ENCODE results near the gene ETHE1. TPM values are rescaled to one million over a fixed set of nuclear protein-coding genes. Genes with fewer than 3 reads are reported as not detected.
"Not testable (repeated sequence)": the region's sequence is repeated elsewhere in the genome, so short reads cannot be mapped to it uniquely, and the experiment has no call there.

The ETHE1 gene
- total RNA-seq, 1 donor from 2014 or later = 59.7 TPM

DNA sequence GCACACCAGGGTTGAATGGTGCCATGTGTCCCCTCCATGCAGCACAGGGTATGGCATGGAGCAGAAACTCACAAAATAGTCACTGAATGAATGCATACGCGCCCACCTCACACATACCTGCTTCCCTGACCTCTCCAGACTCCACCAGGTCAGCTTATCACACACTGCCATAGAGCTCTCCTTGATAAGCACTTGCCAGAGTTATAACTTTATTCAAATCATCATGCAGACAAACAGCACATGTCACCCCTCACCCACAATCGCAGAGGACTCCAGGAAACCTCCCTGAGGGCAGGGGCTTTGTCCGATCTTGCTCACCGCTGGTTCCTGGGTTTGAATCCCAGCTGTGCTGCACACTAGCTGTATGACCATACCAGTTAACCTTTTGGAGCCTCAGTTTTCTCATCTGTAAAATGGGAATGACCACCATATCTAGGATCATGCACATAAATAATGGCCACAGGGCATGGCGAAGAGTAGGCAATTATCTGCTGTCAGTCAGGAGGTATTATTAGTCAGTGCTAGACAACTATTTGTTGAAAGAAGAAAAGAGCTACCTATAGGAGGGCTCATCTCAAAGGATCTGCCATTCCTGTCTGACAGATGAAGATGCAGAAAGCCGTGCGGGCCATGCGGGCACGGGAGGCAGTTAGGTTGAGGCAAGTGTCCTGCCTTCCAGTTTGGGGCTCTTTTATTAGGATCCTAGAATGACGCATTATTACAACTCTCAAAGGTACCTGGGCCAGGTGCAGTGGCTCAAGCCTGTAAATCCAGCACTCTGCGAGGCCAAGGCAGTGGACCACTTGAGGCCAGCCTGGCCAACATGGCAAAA is 34.4 kb upstream of the ETHE1 start:
- peaks cover 29% of the 10 kb centered on the region for H3K4me1 Mint-ChIP-seq
- H3K9me3 Mint-ChIP-seq = no peaks in the 10 kb centered on the region
- H3K27ac Mint-ChIP-seq = peak overlapping the region; percentile 35
- H3K36me3 Mint-ChIP-seq (ENCODE audit: low read depth) = peaks cover 33% of the 10 kb centered on the region
- no peaks in the 10 kb centered on the region for H3K27me3 Mint-ChIP-seq
- no peak overlapping the region for H3K4me3 Mint-ChIP-seq
- intact Hi-C loops (cut with micrococcal nuclease) = no loop called here
- DNase-seq = no peak

DNA sequence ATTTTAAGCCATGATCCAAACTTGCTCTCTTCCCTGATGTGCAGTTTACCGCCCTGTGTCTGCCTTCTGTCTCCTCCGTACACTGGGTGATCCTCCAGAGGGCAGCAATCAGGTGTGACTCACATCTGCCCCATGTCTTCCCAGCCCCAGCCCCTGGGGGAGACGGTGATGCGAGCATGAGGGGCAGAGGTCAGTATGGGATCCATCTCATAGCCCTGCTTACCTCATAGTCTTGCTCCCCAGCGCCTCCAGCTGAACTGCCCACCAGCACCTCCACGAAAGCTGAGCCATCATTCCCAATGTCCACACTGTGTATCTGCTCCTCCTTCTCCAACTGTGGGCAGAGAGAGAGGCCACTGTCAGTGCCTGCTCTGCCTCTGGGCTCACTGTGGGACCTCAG is 33.7 kb upstream of the ETHE1 start:
- peaks cover 33% of the 10 kb centered on the region for H3K36me3 Mint-ChIP-seq (ENCODE audit: low read depth)
- no peaks in the 10 kb centered on the region for H3K9me3 Mint-ChIP-seq
- peaks cover 29% of the 10 kb centered on the region for H3K4me1 Mint-ChIP-seq
- intact Hi-C loops (cut with micrococcal nuclease) = no loop called here
- H3K27me3 Mint-ChIP-seq = no peaks in the 10 kb centered on the region
- peak overlapping the region; percentile 25 for H3K27ac Mint-ChIP-seq
- no peak for DNase-seq
- H3K4me3 Mint-ChIP-seq = no peak overlapping the region

DNA sequence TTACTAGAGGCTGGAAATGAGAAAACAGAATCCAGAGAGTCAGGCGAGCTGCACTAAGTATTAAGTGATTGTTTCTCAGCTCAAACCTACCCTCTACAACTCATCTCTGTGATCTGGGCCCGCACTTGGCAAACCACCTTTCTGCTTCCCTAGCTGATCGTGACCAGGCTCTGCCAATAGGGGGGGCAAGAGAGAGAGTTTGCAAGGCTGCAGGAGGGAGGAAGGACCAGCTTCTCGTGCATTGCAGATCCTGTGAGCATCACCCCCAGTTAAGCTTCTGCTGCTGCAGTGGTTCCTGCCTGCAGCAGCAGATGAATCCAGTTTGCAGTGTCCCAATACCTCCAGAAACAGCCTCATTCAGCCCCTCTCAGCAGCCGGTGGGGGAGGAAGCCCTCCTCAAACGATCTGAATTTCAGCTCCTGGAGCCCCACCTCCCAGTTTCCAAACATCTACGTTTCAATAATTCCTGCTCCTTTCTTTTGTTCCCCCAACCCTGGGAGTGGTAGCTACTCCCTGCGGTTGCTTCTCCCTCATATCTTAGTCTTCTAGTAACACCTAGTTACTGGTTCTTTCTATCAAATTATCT is 28.3 kb upstream of the ETHE1 start:
- H3K27ac Mint-ChIP-seq = peak overlapping the region; percentile 3
- H3K27me3 Mint-ChIP-seq = no peaks in the 10 kb centered on the region
- H3K4me1 Mint-ChIP-seq = peaks cover 8% of the 10 kb centered on the region
- peak; percentile 96 for DNase-seq
- H3K9me3 Mint-ChIP-seq = no peaks in the 10 kb centered on the region
- no peak overlapping the region for H3K4me3 Mint-ChIP-seq
- intact Hi-C loops (cut with micrococcal nuclease) = loop anchor here (1.0 kb wide), 2 partner anchors 39 to 97 kb away; no protein-coding TSS in a partner anchor
- peaks cover 31% of the 10 kb centered on the region for H3K36me3 Mint-ChIP-seq (ENCODE audit: low read depth)

DNA sequence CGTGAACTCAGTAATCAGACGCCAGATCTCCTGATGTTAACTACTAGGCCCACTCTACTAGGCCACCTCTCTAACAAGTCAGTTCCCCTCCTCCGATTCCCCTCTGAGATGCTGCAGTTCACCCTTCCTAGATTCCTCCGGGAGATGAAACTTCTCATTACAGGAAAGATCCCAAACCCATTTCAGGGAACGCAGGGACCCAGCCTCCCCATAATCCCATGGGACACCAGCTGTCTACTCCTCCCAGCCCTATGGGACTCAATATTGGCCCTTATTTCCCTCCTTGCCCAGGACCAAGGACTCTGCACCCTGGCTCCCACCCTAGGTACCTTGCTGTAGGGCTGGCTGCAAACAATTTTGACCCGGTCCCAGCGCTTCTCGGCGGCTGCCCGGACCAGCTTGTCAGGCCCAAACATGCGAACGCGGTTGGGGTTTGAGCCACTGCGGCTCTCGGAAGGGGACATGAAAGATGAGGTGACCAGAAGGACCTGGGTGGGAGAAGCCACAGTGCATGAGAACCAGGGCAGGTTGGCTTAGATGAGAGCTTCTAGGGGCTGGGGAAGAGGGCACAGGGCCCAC is 27.4 kb upstream of the ETHE1 start:
- H3K4me1 Mint-ChIP-seq = peaks cover 8% of the 10 kb centered on the region
- no peak for DNase-seq
- intact Hi-C loops (cut with micrococcal nuclease) = no loop called here
- peaks cover 30% of the 10 kb centered on the region for H3K36me3 Mint-ChIP-seq (ENCODE audit: low read depth)
- no peaks in the 10 kb centered on the region for H3K27me3 Mint-ChIP-seq
- no peaks in the 10 kb centered on the region for H3K9me3 Mint-ChIP-seq
- H3K27ac Mint-ChIP-seq = no peak overlapping the region
- H3K4me3 Mint-ChIP-seq = no peak overlapping the region

DNA sequence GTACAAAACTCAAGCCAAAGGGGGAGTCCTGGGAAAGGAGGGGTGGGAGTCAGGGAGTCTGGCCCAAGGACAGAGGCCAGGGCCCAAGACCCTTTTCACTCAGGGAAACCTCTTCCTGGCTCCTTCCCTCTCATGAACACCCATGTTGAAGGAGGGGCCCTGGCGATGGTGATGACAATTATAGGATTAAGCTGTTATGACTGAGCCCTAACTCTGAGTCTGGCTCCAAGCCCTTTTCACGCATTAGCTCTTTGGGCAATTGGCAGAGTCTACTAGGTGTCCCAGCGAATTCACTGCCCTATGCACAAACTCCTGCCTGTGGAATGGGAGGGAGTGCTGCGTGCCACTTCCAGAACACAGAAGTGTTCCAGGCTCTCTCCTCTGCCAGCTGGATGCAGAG is 26.7 kb upstream of the ETHE1 start:
- DNase-seq = no peak
- peaks cover 8% of the 10 kb centered on the region for H3K4me1 Mint-ChIP-seq
- intact Hi-C loops (cut with micrococcal nuclease) = no loop called here
- H3K36me3 Mint-ChIP-seq (ENCODE audit: low read depth) = peaks cover 29% of the 10 kb centered on the region
- no peaks in the 10 kb centered on the region for H3K27me3 Mint-ChIP-seq
- H3K4me3 Mint-ChIP-seq = no peak overlapping the region
- H3K27ac Mint-ChIP-seq = no peak overlapping the region
- no peaks in the 10 kb centered on the region for H3K9me3 Mint-ChIP-seq

DNA sequence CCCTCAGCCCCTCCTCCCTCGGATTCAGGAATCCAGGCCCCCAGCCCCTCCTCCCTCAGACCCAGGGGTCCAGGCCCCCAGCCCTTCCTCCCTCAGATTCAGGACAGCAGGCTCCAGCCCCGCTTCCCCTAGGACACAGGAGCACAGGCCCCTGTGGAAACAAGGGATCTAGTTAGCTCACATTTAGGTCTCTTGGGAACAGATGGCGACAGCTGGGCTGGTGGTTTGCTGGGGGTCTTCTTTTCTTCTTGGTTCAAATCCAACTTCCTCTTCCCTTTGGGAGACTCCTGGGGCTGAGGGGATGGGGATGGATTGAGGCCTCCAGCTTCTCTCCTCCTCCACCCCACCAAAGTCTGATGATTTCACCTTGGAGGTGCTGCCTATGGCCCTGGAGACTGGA is 25.6 kb upstream of the ETHE1 start:
- H3K36me3 Mint-ChIP-seq (ENCODE audit: low read depth) = peaks cover 28% of the 10 kb centered on the region
- no peak overlapping the region for H3K4me3 Mint-ChIP-seq
- DNase-seq = no peak
- no peaks in the 10 kb centered on the region for H3K27me3 Mint-ChIP-seq
- intact Hi-C loops (cut with micrococcal nuclease) = no loop called here
- peaks cover 8% of the 10 kb centered on the region for H3K4me1 Mint-ChIP-seq
- no peaks in the 10 kb centered on the region for H3K9me3 Mint-ChIP-seq
- no peak overlapping the region for H3K27ac Mint-ChIP-seq

DNA sequence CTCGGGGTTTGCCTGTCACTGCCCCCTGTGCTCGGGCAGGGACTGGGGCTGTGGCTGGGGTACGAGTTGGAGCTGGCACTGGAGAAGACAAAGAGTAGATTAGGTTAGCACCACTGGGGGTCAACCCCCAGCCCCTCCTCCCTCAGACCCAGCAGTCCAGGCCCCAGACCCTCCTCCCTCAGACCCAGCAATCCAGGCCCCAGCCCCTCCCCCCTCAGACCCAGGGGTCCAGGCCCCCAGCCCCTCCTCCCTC is 25.1 kb upstream of the ETHE1 start:
- H3K9me3 Mint-ChIP-seq = no peaks in the 10 kb centered on the region
- no peak for DNase-seq
- H3K4me1 Mint-ChIP-seq = peaks cover 8% of the 10 kb centered on the region
- no peak overlapping the region for H3K4me3 Mint-ChIP-seq
- H3K36me3 Mint-ChIP-seq (ENCODE audit: low read depth) = peaks cover 25% of the 10 kb centered on the region
- H3K27me3 Mint-ChIP-seq = no peaks in the 10 kb centered on the region
- intact Hi-C loops (cut with micrococcal nuclease) = no loop called here
- H3K27ac Mint-ChIP-seq = no peak overlapping the region

DNA sequence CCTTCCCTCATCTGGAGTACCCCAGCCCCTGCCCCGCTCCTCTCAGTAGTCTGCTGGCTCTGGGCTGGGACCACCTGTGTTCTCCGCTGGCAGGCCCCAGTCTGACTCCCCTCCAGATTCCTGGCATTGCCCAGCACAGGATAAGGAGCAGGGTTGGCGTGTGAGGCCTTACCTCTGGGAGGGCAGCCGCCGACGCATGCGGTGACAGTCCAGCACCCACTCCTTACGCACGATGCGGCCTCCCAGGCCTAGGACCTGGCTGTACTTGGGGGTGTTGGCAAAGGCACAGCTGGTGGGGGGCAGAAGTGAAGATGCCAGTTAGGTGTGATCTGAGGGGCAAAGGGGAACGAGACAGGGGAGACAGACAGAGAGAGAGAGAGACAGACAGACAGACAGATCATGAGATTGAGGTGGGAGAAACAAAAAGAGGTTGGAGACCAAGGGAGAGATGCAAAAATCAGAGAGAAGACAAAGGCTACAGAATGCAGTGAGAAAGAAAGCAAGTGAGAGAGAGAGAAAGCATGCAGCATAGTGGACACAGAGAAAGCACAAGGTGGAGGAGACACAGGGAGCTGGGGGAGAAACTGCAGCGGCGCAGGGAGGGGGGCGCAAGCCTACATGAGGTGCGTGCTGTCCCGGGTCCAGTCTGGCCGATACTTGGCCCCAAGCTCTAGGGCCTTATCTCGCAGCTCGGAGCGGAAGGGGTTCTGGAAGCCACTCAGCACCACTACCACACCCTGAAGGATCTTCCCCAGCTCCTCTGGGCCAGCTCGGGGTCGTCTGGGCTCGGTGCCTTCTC is 24.6 kb upstream of the ETHE1 start:
- no peak overlapping the region for H3K4me3 Mint-ChIP-seq
- H3K9me3 Mint-ChIP-seq = no peaks in the 10 kb centered on the region
- intact Hi-C loops (cut with micrococcal nuclease) = no loop called here
- peaks cover 8% of the 10 kb centered on the region for H3K4me1 Mint-ChIP-seq
- H3K36me3 Mint-ChIP-seq (ENCODE audit: low read depth) = peaks cover 26% of the 10 kb centered on the region
- H3K27me3 Mint-ChIP-seq = no peaks in the 10 kb centered on the region
- H3K27ac Mint-ChIP-seq = peak overlapping the region; percentile 10
- DNase-seq = no peak

DNA sequence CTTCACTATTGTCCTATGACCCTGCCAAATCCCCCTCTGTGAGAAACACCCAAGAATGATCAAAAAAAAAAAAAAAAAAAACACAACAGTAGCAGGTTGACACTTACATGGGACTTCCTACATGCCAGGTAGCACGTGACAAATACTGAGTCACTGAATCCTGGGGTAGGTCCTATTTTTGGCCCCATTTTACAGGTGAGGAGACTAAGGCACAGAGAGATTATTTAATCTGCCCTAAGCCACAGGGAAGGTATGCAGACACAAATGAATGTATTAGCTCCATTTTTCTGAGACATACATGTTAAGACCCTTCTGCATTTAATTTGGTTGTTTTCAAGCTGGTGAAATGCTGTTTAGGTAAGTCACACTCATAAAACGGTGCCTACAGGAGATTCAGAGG is 21.7 kb upstream of the ETHE1 start:
- Mint-ChIP-seq H3K27me3 (no peaks in the 10 kb centered on the region), H3K36me3 (ENCODE audit: low read depth) (peaks cover 28% of the 10 kb centered on the region), H3K27ac (no peak overlapping the region)

DNA sequence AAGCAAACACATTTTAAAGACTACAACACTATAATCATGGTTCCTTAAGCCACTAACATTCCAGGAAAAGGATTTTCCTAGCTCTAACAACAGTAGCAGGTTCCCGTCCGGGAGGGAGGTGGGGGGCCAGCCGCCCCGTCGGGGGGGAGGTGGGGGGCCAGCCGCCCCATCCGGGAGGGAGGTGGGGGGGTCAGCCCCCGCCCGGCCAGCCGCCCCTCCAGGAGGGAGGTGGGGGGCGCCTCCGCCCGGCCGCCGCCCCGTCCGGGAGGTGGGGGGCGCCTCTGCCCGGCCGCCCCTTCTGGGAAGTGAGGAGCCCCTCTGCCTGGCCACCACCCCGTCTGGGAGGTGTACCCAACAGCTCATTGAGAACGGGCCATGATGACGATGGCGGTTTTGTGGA is 20.9 kb upstream of the ETHE1 start:
- H3K4me1 Mint-ChIP-seq; intact Hi-C loops (cut with micrococcal nuclease); H3K27ac Mint-ChIP-seq; H3K4me3 Mint-ChIP-seq; DNase-seq; H3K27me3 Mint-ChIP-seq; H3K9me3 Mint-ChIP-seq: not testable (repeated sequence)
- H3K36me3 Mint-ChIP-seq (ENCODE audit: low read depth) = peaks cover 35% of the 10 kb centered on the region

More for the DNA sequence above, 21.7 kb upstream of the ETHE1 start:
- DNase-seq = no peak
- no peaks in the 10 kb centered on the region for H3K9me3 Mint-ChIP-seq
- H3K4me3 Mint-ChIP-seq = no peak overlapping the region
- intact Hi-C loops (cut with micrococcal nuclease) = no loop called here
- no peaks in the 10 kb centered on the region for H3K4me1 Mint-ChIP-seq

DNA sequence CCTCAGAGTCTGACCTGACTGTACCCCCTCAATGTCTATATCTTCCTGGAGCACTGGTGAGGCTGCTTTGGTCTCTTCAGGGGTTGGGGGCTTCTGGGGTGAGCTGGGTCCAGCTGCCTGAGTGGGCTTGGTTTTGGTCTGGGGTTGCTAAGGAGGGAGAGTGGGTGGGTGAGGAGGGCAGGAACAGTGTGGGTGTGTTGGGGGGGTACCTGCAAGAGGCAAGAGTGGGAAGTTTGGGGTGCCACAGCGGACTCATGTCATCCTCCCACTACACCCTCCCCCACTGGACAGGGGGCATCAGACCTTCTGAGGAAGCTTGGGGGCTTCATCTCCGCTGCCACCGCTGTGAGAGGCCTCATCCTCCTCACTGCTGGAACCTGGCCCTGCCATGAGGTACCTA is 19.6 kb upstream of the ETHE1 start:
- DNase-seq = no peak
- Mint-ChIP-seq H3K4me1 (no peaks in the 10 kb centered on the region), H3K36me3 (ENCODE audit: low read depth) (peaks cover 39% of the 10 kb centered on the region), H3K9me3 (no peaks in the 10 kb centered on the region), H3K27ac (no peak overlapping the region), H3K4me3 (no peak overlapping the region), H3K27me3 (no peaks in the 10 kb centered on the region)
- intact Hi-C loops (cut with micrococcal nuclease) = no loop called here

DNA sequence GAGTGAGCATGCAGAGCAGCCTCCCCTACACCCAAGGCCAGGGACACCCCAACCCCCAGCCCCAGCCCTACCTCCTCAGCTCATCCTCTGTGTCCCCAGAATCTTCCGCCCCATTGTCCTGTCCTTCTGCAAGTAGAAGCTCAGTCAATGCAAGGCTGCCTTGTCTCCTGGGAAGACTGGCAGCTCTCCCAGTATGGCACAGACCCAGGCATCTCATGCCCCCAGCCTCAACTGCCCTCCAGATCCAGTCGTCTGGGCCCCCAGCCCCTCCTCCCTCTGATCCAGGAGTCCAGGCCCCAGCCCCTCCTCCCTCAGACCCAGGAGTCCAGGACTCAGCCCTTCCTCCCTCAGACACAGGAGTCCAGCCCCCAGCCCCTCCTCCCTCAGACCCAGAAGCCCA is 19.0 kb upstream of the ETHE1 start:
- DNase-seq = no peak
- H3K9me3 Mint-ChIP-seq = no peaks in the 10 kb centered on the region
- H3K4me1 Mint-ChIP-seq = no peaks in the 10 kb centered on the region
- H3K27ac Mint-ChIP-seq = no peak overlapping the region
- no peak overlapping the region for H3K4me3 Mint-ChIP-seq
- no peaks in the 10 kb centered on the region for H3K27me3 Mint-ChIP-seq
- intact Hi-C loops (cut with micrococcal nuclease) = no loop called here
- peaks cover 36% of the 10 kb centered on the region for H3K36me3 Mint-ChIP-seq (ENCODE audit: low read depth)

DNA sequence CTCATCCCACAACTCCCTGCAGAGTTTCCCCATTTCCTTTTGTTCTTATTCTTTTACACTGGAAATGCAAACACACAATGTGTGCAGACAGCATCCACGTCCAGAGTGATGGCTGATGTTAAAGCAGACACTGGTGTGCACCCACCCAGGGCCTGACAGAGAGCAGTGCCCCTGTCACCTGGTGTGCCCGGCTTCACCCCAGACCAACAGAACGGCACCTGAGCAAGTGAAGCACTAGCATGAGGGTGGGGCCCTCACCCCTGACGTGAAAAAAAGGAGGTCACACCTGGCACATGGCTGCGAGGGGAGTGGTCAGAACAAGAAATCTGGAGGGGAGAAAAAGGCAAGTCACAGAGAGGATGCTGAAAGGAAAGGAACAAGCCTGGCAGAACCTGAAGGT is 18.3 kb upstream of the ETHE1 start:
- H3K4me3 Mint-ChIP-seq = no peak overlapping the region
- peaks cover 37% of the 10 kb centered on the region for H3K36me3 Mint-ChIP-seq (ENCODE audit: low read depth)
- no peak for DNase-seq
- no peaks in the 10 kb centered on the region for H3K27me3 Mint-ChIP-seq
- intact Hi-C loops (cut with micrococcal nuclease) = no loop called here
- H3K9me3 Mint-ChIP-seq = no peaks in the 10 kb centered on the region
- peak overlapping the region; percentile 12 for H3K27ac Mint-ChIP-seq
- H3K4me1 Mint-ChIP-seq = no peaks in the 10 kb centered on the region

DNA sequence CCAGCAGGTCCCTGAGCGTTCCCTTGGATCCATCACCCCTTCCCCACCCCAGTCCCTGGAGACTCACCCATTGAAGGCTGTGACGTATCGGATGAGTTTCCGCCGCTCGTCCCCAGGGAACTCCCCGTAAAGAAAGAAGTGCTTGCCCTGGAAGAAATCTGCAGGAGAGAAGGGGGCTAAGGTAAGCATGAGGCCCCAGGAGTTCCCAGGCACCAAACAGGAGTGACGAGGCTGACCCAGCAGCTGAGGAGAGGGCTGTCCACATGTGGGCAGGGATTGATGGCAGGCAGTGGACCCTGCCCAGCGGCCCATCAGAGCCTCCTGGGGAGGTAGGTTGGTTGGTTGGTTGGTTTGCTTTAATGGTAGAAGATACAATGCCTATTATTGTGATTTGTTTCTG is 17.1 kb upstream of the ETHE1 start:
- Mint-ChIP-seq H3K9me3 (peaks cover 3% of the 10 kb centered on the region), H3K27me3 (no peaks in the 10 kb centered on the region), H3K27ac (no peak overlapping the region), H3K36me3 (ENCODE audit: low read depth) (peaks cover 47% of the 10 kb centered on the region), H3K4me1 (no peaks in the 10 kb centered on the region), H3K4me3 (no peak overlapping the region)
- intact Hi-C loops (cut with micrococcal nuclease) = no loop called here
- no peak for DNase-seq
